K562 (cell line): ENCODE results near the gene EFCAB5. TPM values are rescaled to one million over a fixed set of nuclear protein-coding genes. Genes with fewer than 3 reads are reported as not detected.
A peak's percentile ranks its signal among the peaks of the same experiment; 100 is the strongest.

Experiments
- ATAC-seq: fragments of 200-7000 bp; cut with Tn5 transposase; 3 replicates; pipeline ENCODE4 v1.9.1; 2020; ENCODE audit warnings: moderate library complexity
- BruUV-seq: library from RNA; stranded (reverse); fragments of 400-500 nt; replicated peaks from 2 replicates; lab custom pipeline; 2021; lab: Mats Ljungman, UMichigan
- CTCF ChIA-PET: fragments of 300-600 bp; formaldehyde crosslinking; extraction: SDS; loops from one replicate; lab custom pipeline; 2021; ENCODE audit warnings: low intra/inter-chr PET ratio; lab: Yijun Ruan, JAX
- POLR2A ChIA-PET: fragments of 300-600, 350-650 bp; sonication (Branson Sonifier 250); formaldehyde crosslinking; extraction: SDS; loops from one replicate; lab custom pipeline; 2021; ENCODE audit warnings: antibody characterized with exemption, inconsistent platforms; lab: Yijun Ruan, JAX
- DNase-seq, 4 experiments: peaks; one replicate each; pipeline versions ENCODE4 v3.0.0 to v3.0.0-alpha.2; 2011 to 2018; ENCODE audit warnings: low spot score in 3 of 4, mixed read lengths in 3 of 4; ENCODE audit errors: extremely low read depth in 1 of 4
- FAIRE-seq: peaks from 2 replicates; lab custom pipeline; 2011; peaks lifted over from hg19 to GRCh38; lab: Jason Lieb, UNC
- H2AFZ ChIP-seq: 2 replicates; pipeline ENCODE4 v1.6.0; 2011; ENCODE audit warnings: low read depth, low read length, control low read depth, inconsistent platforms
- H3K27ac ChIP-seq: fragments of 200-600 bp; 3 replicates; pipeline ENCODE4 v1.8.0; 2011; ENCODE audit warnings: low read depth, mild to moderate bottlenecking, control low read depth, inconsistent platforms, low read length, moderate library complexity, mixed read lengths; ENCODE audit errors: extremely low read depth
- H3K27me3 ChIP-seq, 2 experiments: fragments of 300-600 bp in 1 of 2; 2 replicates in 1 of 2; 3 replicates in 1 of 2; pipeline versions ENCODE4 v1.6.0 to v1.8.0; 2011; ENCODE audit warnings: inconsistent platforms in 2 of 2, low read length in 2 of 2, mild to moderate bottlenecking in 1 of 2, mixed read lengths in 1 of 2, moderate library complexity in 1 of 2; ENCODE audit not compliant: control insufficient read depth in 2 of 2, insufficient read depth in 2 of 2
- H3K36me3 ChIP-seq: fragments of 300-600 bp; 3 replicates; pipeline ENCODE4 v1.8.0; 2011; ENCODE audit warnings: mild to moderate bottlenecking, low read length, inconsistent platforms; ENCODE audit not compliant: control insufficient read depth, insufficient read depth
- H3K4me1 ChIP-seq, 2 experiments: fragments of 200-600 bp in 1 of 2; replicated peaks in 1 of 2; 2 replicates in 1 of 2; 3 replicates in 1 of 2; pipeline versions ENCODE4 v1.5.1 to v1.8.0; 2011; ENCODE audit warnings: inconsistent platforms in 2 of 2, low read length in 2 of 2, mild to moderate bottlenecking in 1 of 2, mixed read lengths in 1 of 2, moderate library complexity in 1 of 2; ENCODE audit not compliant: control insufficient read depth in 2 of 2, insufficient read depth in 2 of 2
- H3K4me2 ChIP-seq: 2 replicates; pipeline ENCODE4 v1.6.1; 2011; ENCODE audit warnings: low read length, control low read depth, inconsistent platforms, mixed read lengths; ENCODE audit not compliant: insufficient read depth
- H3K4me3 ChIP-seq: fragments of 200-600 bp; sonication (generic), shearing (Covaris generic); 2 replicates; pipeline ENCODE4 v1.5.1; 2016; ENCODE audit warnings: control low read depth, inconsistent platforms
- H3K79me2 ChIP-seq: fragments of 200-600 bp; 3 replicates; pipeline ENCODE4 v1.8.0; 2011; ENCODE audit warnings: low read length, inconsistent platforms; ENCODE audit not compliant: control insufficient read depth, insufficient read depth
- H3K9ac ChIP-seq, 2 experiments: 2 replicates each; pipeline versions ENCODE4 v1.6.0 to v1.6.1; 2011; ENCODE audit warnings: low read depth in 2 of 2, low read length in 2 of 2, control low read depth in 1 of 2, inconsistent platforms in 1 of 2, mild to moderate bottlenecking in 1 of 2, mixed read lengths in 1 of 2; ENCODE audit not compliant: insufficient read depth in 1 of 2
- H3K9me1 ChIP-seq: one replicate; pipeline ENCODE4 v1.6.0; 2011; ENCODE audit warnings: inconsistent platforms, mild to moderate bottlenecking, low read length, moderate library complexity; ENCODE audit not compliant: control insufficient read depth, insufficient read depth
- H3K9me3 ChIP-seq: replicated peaks from 2 replicates; pipeline ENCODE4 v1.5.1; 2011; ENCODE audit warnings: low read depth, low read length, inconsistent platforms; ENCODE audit not compliant: control insufficient read depth, insufficient read depth
- H4K20me1 ChIP-seq: replicated peaks from 2 replicates; pipeline ENCODE4 v1.6.1; 2011; ENCODE audit warnings: low read length, inconsistent platforms, mixed read lengths; ENCODE audit not compliant: control insufficient read depth, insufficient read depth
- E4F1 ChIP-seq: fragments of 250-450 bp; sonication (Bioruptor Pico); IDR thresholded peaks from 2 replicates; pipeline ENCODE4 v1.5.0; 2021; ENCODE audit warnings: mild to moderate bottlenecking, borderline replicate concordance
- ELF1 ChIP-seq: fragments of 200-800 bp; sonication (Bioruptor generic); IDR thresholded peaks from 2 replicates; pipeline ENCODE4 v1.6.1; 2016; ENCODE audit warnings: missing genetic modification characterization, missing compliant biosample characterization
- NFE2 ChIP-seq: IDR thresholded peaks from 2 replicates; pipeline ENCODE4 v1.6.1; 2014; ENCODE audit warnings: antibody characterized with exemption, low read depth
- PPARD ChIP-seq: fragments of 250-450 bp; sonication (Bioruptor Pico); IDR thresholded peaks from 2 replicates; pipeline ENCODE4 v1.8.0; 2022; ENCODE audit warnings: inconsistent platforms, mild to moderate bottlenecking, moderate library complexity
- ZNF274 ChIP-seq: IDR thresholded peaks from 2 replicates; pipeline ENCODE4 v1.6.1; 2011; ENCODE audit warnings: low read depth, mild to moderate bottlenecking, low read length, moderate library complexity, borderline replicate concordance
- WGBS: fragments of 100-300 bp; shearing (Covaris generic); methylation state at CpG from one replicate; pipeline ENCODE4 v1.1.6; 2016; ENCODE audit warnings: low coverage, mixed read lengths; ENCODE audit not compliant: insufficient coverage; ENCODE audit errors: missing lambda C conversion rate; 5-methylcytosine and 5-hydroxymethylcytosine counted together
- in situ Hi-C: fragments of 300-500 bp; cut with MboI; formaldehyde crosslinking; loops from 4 replicates; pipeline ENCODE4 v1.15.0; 2018; ENCODE audit warnings: inconsistent platforms, mixed read lengths
- intact Hi-C: fragments of 100-400 bp; cut with micrococcal nuclease; formaldehyde crosslinking; loops from 2 replicates; pipeline ENCODE4 v1.14.2; 2022
- polyA plus RNA-seq, 8 experiments: library from polyadenylated mRNA; depleted of rRNA in 4 of 8; stranded (reverse) in 5 of 8; unstranded in 3 of 8; fragments of >200 nt; fragmentation: Nextera tagmentation in 2 of 8; fragmentation: Illumina TruSeq in 1 of 8; extraction: Ambion mirVana in 2 of 8; extraction: Trizol in 1 of 8; gene quantifications; 2 replicates each; pipeline versions ENCODE4 v1.2.1 to v1.2.3, GENCODE V29; 2011 to 2014; ENCODE audit warnings: inconsistent platforms in 1 of 8, missing spikeins in 1 of 8
- total RNA-seq, 7 experiments: library from RNA; depleted of rRNA in 6 of 7; stranded (reverse); fragments of >200 nt in 6 of 7; fragmentation: Illumina TruSeq in 2 of 7; extraction: Trizol in 2 of 7; gene quantifications; 2 replicates each; pipeline versions ENCODE4 v1.2.1 to v1.2.3, GENCODE V29; 2011 to 2021; ENCODE audit warnings: low replicate concordance in 1 of 7
- TF ChIP-seq, protein P1 (sequence below), 2 experiments: fragments of 150-350 bp in 1 of 2; IDR thresholded peaks; 2 replicates each; pipeline ENCODE4 v1.6.1; 2012 to 2016; ENCODE audit warnings: low read depth in 2 of 2, low read length in 2 of 2, mild to moderate bottlenecking in 1 of 2, moderate library complexity in 1 of 2

EFCAB5 gene
- total and polyA plus RNA-seq, 9 of the 15 experiments (the other 6 are each of a cell fraction or from before 2014, with no cell fraction given) = 0.06 to 0.11 TPM; not detected in 7

DNA sequence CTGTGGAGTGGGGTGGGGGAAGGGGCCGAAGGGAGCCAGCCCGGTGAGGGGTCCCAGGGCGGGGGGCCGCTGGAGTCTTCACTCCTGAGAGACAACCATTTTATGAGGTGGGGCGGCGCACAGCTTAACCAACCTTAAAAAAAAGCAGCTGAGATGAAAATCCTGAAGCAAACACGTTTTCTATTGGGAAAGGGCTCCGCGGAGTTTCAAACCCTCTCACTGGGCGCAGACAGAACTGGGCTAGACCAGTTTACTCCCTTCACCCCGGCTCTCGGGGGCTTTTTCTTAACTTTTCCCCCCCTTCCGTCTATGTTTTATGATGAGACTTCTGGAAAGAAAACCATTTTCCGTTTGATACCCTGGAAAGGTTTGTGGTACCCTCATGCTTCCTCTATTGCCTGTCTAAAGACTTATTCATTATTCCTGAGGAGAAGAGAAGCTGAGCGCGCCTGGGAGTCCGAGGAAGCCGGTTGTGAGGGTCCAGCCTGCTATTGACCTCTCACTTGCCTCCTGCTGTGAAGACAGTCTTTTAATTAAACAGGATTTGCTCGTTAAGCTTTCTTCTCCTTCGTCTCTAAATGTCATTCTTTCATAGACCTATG is 10.9 kb upstream of the EFCAB5 start:
- Histone ChIP-seq H3K79me2 (peaks cover 40% of the 10 kb centered on the region), H3K4me3 (peak overlapping the region; percentile 80), H4K20me1 (no peaks in the 10 kb centered on the region), H3K9me3 (no peaks in the 10 kb centered on the region), H3K4me1 (peaks cover 7 to 8% of the 10 kb centered on the region in 2 experiments; a peak in 3 of 5 replicates), H3K4me2 (peak overlapping the region; percentile 100), H3K27ac (peak overlapping the region; percentile 82; the same call in 2 of the 3 replicates), H3K9ac (peak overlapping the region; percentile 85 to 98), H3K9me1 (no peaks in the 10 kb centered on the region), H3K36me3 (no peaks in the 10 kb centered on the region), H3K27me3 (no peaks in the 10 kb centered on the region), H2AFZ (peak overlapping the region; percentile 98)
- no peak for FAIRE-seq
- 0% methylated on average over 17 of the region's 20 CpGs for WGBS
- BruUV-seq = TSS peak; percentile 87
- intact Hi-C loops = loop anchor here (1.0 to 5.0 kb wide), 6 partner anchors 63 to 291 kb away; no protein-coding TSS in a partner anchor
- ChIA-PET POLR2A (interaction anchor here (0.7 to 2.9 kb wide), 4 partner anchors 10 to 291 kb away, joined by 3 to 9 read pairs (median 4); partner anchors contain the start of gene EFCAB5), CTCF (interaction anchor here (0.6 to 4.1 kb wide), 5 partner anchors 11 to 291 kb away, joined by 3 to 62 read pairs (median 3); no protein-coding TSS in a partner anchor)
- peak in 2 of 4 experiments; percentile 9 to 20 for DNase-seq
- ATAC-seq = peak; percentile 36; the same call in 2 of the 3 replicates
- in situ Hi-C loops = loop anchor here (5.0 kb wide), 1 partner anchor 288 kb away; no protein-coding TSS in a partner anchor
- TF ChIP-seq, protein P1, sequence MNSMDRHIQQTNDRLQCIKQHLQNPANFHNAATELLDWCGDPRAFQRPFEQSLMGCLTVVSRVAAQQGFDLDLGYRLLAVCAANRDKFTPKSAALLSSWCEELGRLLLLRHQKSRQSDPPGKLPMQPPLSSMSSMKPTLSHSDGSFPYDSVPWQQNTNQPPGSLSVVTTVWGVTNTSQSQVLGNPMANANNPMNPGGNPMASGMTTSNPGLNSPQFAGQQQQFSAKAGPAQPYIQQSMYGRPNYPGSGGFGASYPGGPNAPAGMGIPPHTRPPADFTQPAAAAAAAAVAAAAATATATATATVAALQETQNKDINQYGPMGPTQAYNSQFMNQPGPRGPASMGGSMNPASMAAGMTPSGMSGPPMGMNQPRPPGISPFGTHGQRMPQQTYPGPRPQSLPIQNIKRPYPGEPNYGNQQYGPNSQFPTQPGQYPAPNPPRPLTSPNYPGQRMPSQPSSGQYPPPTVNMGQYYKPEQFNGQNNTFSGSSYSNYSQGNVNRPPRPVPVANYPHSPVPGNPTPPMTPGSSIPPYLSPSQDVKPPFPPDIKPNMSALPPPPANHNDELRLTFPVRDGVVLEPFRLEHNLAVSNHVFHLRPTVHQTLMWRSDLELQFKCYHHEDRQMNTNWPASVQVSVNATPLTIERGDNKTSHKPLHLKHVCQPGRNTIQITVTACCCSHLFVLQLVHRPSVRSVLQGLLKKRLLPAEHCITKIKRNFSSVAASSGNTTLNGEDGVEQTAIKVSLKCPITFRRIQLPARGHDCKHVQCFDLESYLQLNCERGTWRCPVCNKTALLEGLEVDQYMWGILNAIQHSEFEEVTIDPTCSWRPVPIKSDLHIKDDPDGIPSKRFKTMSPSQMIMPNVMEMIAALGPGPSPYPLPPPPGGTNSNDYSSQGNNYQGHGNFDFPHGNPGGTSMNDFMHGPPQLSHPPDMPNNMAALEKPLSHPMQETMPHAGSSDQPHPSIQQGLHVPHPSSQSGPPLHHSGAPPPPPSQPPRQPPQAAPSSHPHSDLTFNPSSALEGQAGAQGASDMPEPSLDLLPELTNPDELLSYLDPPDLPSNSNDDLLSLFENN (IDR thresholded peaks at IDR 0.05; ENCODE audit: low read depth in 2 of 2, low read length in 2 of 2) = no peak
- TF ChIP-seq PPARD (CRISPR knock-in tag) (no peak), NFE2 (no peak), ELF1 (tag) (0 out of 2 replicates have a peak, but pooled peaks have one; percentile 31), ZNF274 (no peak), E4F1 (no peak)
